SH-SY5Y (cell line): Measurements from ENCODE around the gene ARHGDIA.

ENCODE experiments used
- GATA2 ChIP-seq: IDR thresholded peaks from 2 replicates; pipeline ENCODE4 v1.6.1; 2011; ENCODE audit warnings: mild to moderate bottlenecking, low read depth, low read length
- GATA3 ChIP-seq: IDR thresholded peaks from 2 replicates; pipeline ENCODE4 v1.6.1; 2011; ENCODE audit warnings: low read depth, mild to moderate bottlenecking, low read length, moderate library complexity

DNA sequence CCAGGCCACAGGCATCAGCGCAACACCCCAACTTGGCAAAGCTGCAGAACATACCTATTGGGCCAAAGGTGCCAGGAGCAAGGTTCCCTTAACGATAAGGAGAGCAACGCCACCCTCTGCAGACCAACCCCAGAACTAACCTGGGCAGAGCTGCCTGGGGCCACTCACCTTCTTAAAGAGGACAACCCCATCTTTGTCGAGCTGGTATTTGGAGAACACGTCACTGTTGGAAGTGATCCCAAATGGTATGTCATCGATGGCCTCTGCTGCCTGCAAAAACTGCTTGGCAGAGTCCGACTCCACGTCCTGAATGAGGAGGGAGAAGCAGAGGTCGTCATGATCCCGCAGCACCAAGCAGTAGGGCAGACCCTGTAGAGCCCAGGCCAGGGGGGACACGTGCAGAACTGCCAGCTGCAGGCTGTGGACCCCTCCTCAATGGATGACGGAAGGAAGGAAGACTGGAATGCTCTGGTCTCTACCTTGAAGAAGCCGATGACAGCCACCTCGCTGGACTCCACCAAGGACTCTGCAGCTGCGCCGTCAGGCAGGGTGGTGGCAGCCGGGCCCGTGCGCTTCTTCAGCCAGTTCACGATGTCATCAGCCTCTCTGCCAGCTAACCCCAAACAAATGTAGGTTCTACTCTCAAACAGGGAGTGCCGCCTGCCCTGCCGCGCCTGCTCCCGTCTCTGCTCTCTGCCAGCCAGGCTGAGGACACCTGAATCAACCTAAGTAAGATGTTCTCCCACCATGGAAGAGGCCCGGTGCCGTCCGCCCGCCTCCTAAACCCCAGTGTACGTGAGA is 16.0 kb downstream of the ARHGDIA start:
- TF ChIP-seq GATA2 (no peak), GATA3 (no peak)
